D341Med (cell line): Measurements from ENCODE around the gene HAT1.
"Not testable (repeated sequence)": the region's sequence is repeated elsewhere in the genome, so short reads cannot be mapped to it uniquely, and the experiment has no call there.

ENCODE experiments used
- DNase-seq: peaks from one replicate; pipeline ENCODE4 v3.0.0; 2012; ENCODE audit warnings: low spot score

HAT1 gene

GRCh38 chr2:171922230-171923022 lies at the start of gene HAT1:
HAT1 (plus strand) TSS chr2:171922461; CDS start chr2:171922501, 40 bp downstream.
- peak; percentile 95 for DNase-seq

- DNase-seq: no peak
These were observed 47.7 kb upstream of the HAT1 start for GRCh38 chr2:171874517-171874916.

GRCh38 chr2:171874963-171875362 lies 47.3 kb upstream of the HAT1 start:
- DNase-seq: no peak

GRCh38 chr2:171878481-171878993 lies 43.7 kb upstream of the HAT1 start:
- no peak for DNase-seq

GRCh38 chr2:171879865-171880264 lies 42.4 kb upstream of the HAT1 start:
- no peak for DNase-seq

GRCh38 chr2:171880774-171881173 lies 41.5 kb upstream of the HAT1 start:
- DNase-seq: no peak

GRCh38 chr2:171882089-171882769 lies 40.0 kb upstream of the HAT1 start:
- DNase-seq: no peak

GRCh38 chr2:171883275-171883893 lies 38.9 kb upstream of the HAT1 start:
- no peak for DNase-seq

GRCh38 chr2:171889333-171889732 lies 32.9 kb upstream of the HAT1 start:
- DNase-seq: no peak

GRCh38 chr2:171889808-171890207 lies 32.5 kb upstream of the HAT1 start:
- DNase-seq: no peak

GRCh38 chr2:171893196-171893823 lies 29.0 kb upstream of the HAT1 start:
- peak; percentile 21 for DNase-seq

- DNase-seq: peak; percentile 95
These were observed 28.2 kb upstream of the HAT1 start, which contains the start of gene SLC25A12 for GRCh38 chr2:171893824-171894611. SLC25A12 (minus strand) TSS chr2:171894244; CDS start chr2:171894214, 30 bp downstream.

GRCh38 chr2:171894612-171894947 lies 27.7 kb upstream of the HAT1 start:
- DNase-seq: no peak

GRCh38 chr2:171895786-171896185 lies 26.5 kb upstream of the HAT1 start:
- no peak for DNase-seq

GRCh38 chr2:171899623-171900282 lies 22.5 kb upstream of the HAT1 start:
- DNase-seq: not testable (repeated sequence)

- no peak for DNase-seq
These were observed 19.3 kb upstream of the HAT1 start for GRCh38 chr2:171902840-171903420.

- DNase-seq: no peak
These were observed 14.0 kb upstream of the HAT1 start for GRCh38 chr2:171908235-171908634.

GRCh38 chr2:171909266-171909665 lies 13.0 kb upstream of the HAT1 start:
- DNase-seq: no peak

- no peak for DNase-seq
These were observed 11.8 kb upstream of the HAT1 start for GRCh38 chr2:171910494-171910893.

- DNase-seq: no peak
These were observed 8.7 kb upstream of the HAT1 start for GRCh38 chr2:171913517-171913916.

- DNase-seq: no peak
These were observed 2.8 kb upstream of the HAT1 start for GRCh38 chr2:171919453-171919852.
